Calu3 (cell line): ENCODE results near the gene KCNK16. TPM values are rescaled to one million over a fixed set of nuclear protein-coding genes. Genes with fewer than 3 reads are reported as not detected.

Experiments
- BruUV-seq: library from RNA; stranded (reverse); fragments of 400-500 nt; replicated peaks from 2 replicates; lab custom pipeline; 2021; lab: Mats Ljungman, UMichigan
- CTCF ChIA-PET: fragments of 300-600 bp; sonication (Branson Sonifier 250); formaldehyde crosslinking; loops from one replicate; lab custom pipeline; 2022; ENCODE audit warnings: antibody characterized with exemption; lab: Charles Lee
- DNase-seq: peaks from one replicate; pipeline ENCODE4 v3.0.0; 2022
- H3K27ac Mint-ChIP-seq: one replicate; pipeline ENCODE4 v1.8.0; 2022; ENCODE audit warnings: mixed read lengths; ENCODE audit not compliant: unreplicated experiment
- H3K27me3 Mint-ChIP-seq: one replicate; pipeline ENCODE4 v1.8.0; 2022; ENCODE audit warnings: mixed read lengths; ENCODE audit not compliant: unreplicated experiment
- H3K36me3 Mint-ChIP-seq: one replicate; pipeline ENCODE4 v1.8.0; 2022; ENCODE audit warnings: mild to moderate bottlenecking, moderate library complexity, mixed read lengths; ENCODE audit not compliant: insufficient read depth, unreplicated experiment
- H3K4me1 Mint-ChIP-seq: one replicate; pipeline ENCODE4 v1.8.0; 2022; ENCODE audit warnings: mild to moderate bottlenecking, low read depth, mixed read lengths; ENCODE audit not compliant: unreplicated experiment
- H3K4me3 Mint-ChIP-seq: one replicate; pipeline ENCODE4 v1.8.0; 2022; ENCODE audit warnings: mild to moderate bottlenecking, low read depth, moderate library complexity, mixed read lengths; ENCODE audit not compliant: unreplicated experiment
- H3K9me3 Mint-ChIP-seq: one replicate; pipeline ENCODE4 v1.8.0; 2022; ENCODE audit warnings: low read depth, mixed read lengths; ENCODE audit not compliant: unreplicated experiment
- intact Hi-C: fragments of 100-400 bp; cut with micrococcal nuclease; formaldehyde crosslinking; loops from one replicate; pipeline ENCODE4 v1.10.0; 2022; ENCODE audit not compliant: unreplicated experiment
- total RNA-seq: library from RNA; stranded (reverse); gene quantifications from 2 replicates; pipeline ENCODE4 v1.2.3, GENCODE V29; 2022
- TF ChIP-seq, protein P1 (sequence below): fragments of 200-600 bp; IDR thresholded peaks from one replicate; pipeline ENCODE4 v1.8.0; 2022; ENCODE audit warnings: antibody characterized with exemption; ENCODE audit not compliant: unreplicated experiment

The KCNK16 gene
- total RNA-seq, 1 experiment from 2014 or later = not detected

DNA sequence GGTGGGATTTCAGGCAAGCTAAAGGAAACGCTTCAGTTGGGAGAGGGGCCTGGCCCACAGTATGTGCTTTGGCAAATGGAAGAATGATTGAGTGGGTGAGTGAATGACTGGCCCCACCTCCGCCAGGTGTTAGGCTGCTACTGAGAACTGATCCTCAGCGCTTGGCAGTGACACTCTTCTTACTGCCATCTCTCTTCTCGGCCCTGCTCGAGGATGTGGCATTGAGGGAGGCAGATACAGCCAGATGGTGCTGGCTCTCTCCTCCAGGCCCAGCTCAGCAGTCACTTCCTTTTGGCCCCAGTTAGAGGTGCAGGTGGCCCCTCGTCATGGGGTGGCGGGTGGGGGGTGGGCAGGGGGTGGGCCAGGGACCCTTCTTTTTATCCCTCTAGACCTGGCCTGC lies 54.3 kb downstream of the KCNK16 start:
- H3K27me3 Mint-ChIP-seq = no peaks in the 10 kb centered on the region
- no peaks in the 10 kb centered on the region for H3K9me3 Mint-ChIP-seq
- H3K36me3 Mint-ChIP-seq = no peaks in the 10 kb centered on the region
- no peak overlapping the region for H3K4me3 Mint-ChIP-seq
- intact Hi-C loops = no loop called here
- CTCF ChIA-PET = no interaction called here
- DNase-seq = no peak
- TF ChIP-seq, protein P1, sequence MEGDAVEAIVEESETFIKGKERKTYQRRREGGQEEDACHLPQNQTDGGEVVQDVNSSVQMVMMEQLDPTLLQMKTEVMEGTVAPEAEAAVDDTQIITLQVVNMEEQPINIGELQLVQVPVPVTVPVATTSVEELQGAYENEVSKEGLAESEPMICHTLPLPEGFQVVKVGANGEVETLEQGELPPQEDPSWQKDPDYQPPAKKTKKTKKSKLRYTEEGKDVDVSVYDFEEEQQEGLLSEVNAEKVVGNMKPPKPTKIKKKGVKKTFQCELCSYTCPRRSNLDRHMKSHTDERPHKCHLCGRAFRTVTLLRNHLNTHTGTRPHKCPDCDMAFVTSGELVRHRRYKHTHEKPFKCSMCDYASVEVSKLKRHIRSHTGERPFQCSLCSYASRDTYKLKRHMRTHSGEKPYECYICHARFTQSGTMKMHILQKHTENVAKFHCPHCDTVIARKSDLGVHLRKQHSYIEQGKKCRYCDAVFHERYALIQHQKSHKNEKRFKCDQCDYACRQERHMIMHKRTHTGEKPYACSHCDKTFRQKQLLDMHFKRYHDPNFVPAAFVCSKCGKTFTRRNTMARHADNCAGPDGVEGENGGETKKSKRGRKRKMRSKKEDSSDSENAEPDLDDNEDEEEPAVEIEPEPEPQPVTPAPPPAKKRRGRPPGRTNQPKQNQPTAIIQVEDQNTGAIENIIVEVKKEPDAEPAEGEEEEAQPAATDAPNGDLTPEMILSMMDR = no peak
- peaks cover 9% of the 10 kb centered on the region for H3K4me1 Mint-ChIP-seq
- no TSS peak for BruUV-seq
- no peak overlapping the region for H3K27ac Mint-ChIP-seq

DNA sequence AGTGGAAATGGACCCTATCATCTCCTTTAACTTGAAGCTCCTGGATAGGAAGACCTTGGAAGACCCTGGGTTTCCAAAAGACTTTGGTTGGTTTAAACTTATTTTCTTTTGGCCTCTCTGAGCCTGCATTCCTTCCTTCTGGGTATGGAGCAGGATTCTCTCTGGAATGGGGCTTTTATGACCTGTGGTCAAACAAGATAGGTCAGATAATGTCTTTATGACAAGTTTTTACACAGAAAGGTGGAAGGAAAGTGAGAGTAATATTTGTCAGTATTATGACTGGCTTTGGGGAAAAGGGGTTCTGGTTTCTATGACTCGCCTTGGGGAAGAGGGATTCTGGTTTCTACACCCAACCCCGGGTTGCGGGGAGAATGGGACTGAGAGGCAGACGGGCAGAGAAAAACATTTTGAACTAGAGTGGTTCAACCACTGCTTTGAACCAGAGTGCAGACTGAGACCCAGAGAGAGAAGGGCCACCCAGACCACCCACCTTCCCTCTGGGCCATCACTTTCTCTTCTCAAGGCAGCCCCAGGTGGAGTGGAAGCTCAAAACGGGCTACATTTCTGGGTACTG lies 55.6 kb downstream of the KCNK16 start:
- no TSS peak for BruUV-seq
- H3K4me3 Mint-ChIP-seq = no peak overlapping the region
- no peak overlapping the region for H3K27ac Mint-ChIP-seq
- CTCF ChIA-PET = no interaction called here
- H3K9me3 Mint-ChIP-seq = no peaks in the 10 kb centered on the region
- H3K27me3 Mint-ChIP-seq = no peaks in the 10 kb centered on the region
- TF ChIP-seq, protein P1 = no peak
- no peaks in the 10 kb centered on the region for H3K36me3 Mint-ChIP-seq
- H3K4me1 Mint-ChIP-seq = peaks cover 9% of the 10 kb centered on the region
- intact Hi-C loops = no loop called here
- DNase-seq = no peak

DNA sequence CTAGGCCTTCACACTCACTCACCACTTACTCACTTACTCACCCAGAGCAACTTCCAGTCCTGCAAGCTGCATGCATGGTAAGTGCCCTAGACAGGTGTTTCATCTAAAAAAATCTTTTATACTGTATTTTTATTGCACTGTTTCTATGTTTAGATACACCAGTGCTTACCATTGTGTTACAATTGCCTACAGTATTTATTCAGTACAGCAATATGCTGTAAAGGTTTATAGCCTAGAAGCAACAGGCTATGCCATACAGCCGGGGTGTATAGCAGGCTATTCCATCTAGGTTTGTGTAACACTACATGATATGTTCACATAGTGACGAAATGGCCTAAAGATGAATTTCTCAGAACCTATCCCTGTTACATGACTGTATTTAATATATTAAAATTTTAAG lies 56.1 kb downstream of the KCNK16 start:
- TF ChIP-seq, protein P1 = no peak
- DNase-seq = no peak
- no TSS peak for BruUV-seq
- H3K4me3 Mint-ChIP-seq = no peak overlapping the region
- CTCF ChIA-PET = no interaction called here
- H3K27ac Mint-ChIP-seq = no peak overlapping the region
- H3K4me1 Mint-ChIP-seq = peaks cover 9% of the 10 kb centered on the region
- no peaks in the 10 kb centered on the region for H3K36me3 Mint-ChIP-seq
- peaks cover 4% of the 10 kb centered on the region for H3K27me3 Mint-ChIP-seq
- intact Hi-C loops = no loop called here
- H3K9me3 Mint-ChIP-seq = no peaks in the 10 kb centered on the region

Other genes starting within 250 kb of the KCNK16 start
- 23.2 and 23.7 TPM in 2 replicates for gene SAYSD1, start 207.5 kb downstream of the KCNK16 start, total RNA-seq
- gene KCNK5, start 93.2 kb downstream of the KCNK16 start, total RNA-seq = 62.4 and 77.5 TPM in 2 replicates
- gene KCNK17, start 8.3 kb downstream of the KCNK16 start, total RNA-seq = not detected in 2 replicates